Muscle layer of colon (tissue), 2 donors: ENCODE data around the gene C19orf67.
A peak's percentile ranks its signal among the peaks of the same experiment; 100 is the strongest.

Experiments
- H3K27ac ChIP-seq: one replicate; pipeline ENCODE4 v1.7.0; 2013; ENCODE audit warnings: low read depth, mild to moderate bottlenecking, low read length, moderate library complexity
- H3K27me3 ChIP-seq, 2 donors: one replicate each; pipeline ENCODE4 v1.7.0; 2013; ENCODE audit warnings: low read length in 2 of 2, mild to moderate bottlenecking in 2 of 2; ENCODE audit not compliant: insufficient read depth in 2 of 2, control insufficient read depth in 1 of 2
- H3K36me3 ChIP-seq: one replicate; pipeline ENCODE4 v1.7.0; 2013; ENCODE audit warnings: mild to moderate bottlenecking, low read length; ENCODE audit not compliant: insufficient read depth
- H3K4me1 ChIP-seq: one replicate; pipeline ENCODE4 v1.7.0; 2013; ENCODE audit warnings: mild to moderate bottlenecking, low read length; ENCODE audit not compliant: insufficient read depth
- H3K4me3 ChIP-seq, 2 donors: one replicate each; pipeline ENCODE4 v1.7.0; 2013; ENCODE audit warnings: low read length in 2 of 2, low read depth in 1 of 2, mild to moderate bottlenecking in 1 of 2, moderate library complexity in 1 of 2
- H3K9ac ChIP-seq: one replicate; pipeline ENCODE4 v1.7.0; 2013; ENCODE audit warnings: low read length
- H3K9me3 ChIP-seq: one replicate; pipeline ENCODE4 v1.7.0; 2013; ENCODE audit warnings: mild to moderate bottlenecking, low read length
- donor health status: abdominal sarcoma.
- donor health status: Adenocarcinoma of cecum.

The C19orf67 gene

DNA sequence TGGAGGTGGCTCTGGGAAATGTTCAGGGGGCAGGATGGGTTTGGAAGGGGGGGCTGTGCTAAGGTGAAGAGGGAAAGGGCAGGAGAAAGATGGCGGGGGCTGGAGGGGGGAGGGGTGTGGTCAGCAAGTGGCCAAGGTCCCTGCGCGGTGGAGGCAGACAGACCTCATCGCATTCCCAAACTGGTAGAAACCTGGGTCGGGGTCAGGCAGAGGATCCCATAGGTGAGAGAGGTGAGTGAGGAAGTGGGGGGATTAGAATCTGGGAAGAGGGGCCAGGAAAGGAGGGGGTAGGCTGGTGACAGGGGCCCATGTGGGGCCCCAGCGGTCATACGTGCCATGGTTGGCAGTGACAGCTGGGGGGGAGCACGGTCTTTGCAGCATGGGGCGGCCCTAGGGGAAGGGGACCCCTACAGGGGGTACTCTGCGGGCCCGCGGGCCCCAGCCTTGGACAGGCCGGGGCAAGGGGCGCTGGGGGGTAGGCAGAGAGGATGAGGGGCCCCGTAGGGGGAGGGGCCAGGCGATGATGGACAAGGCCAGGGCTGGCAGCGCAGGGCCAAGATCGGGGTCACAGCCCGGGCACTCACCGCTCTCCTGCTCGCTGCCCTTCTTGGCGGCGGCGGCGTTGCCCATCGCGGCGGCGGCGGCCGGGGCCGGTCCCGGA lies 31.5 kb upstream of the C19orf67 start:
- Histone ChIP-seq H3K9ac (peak overlapping the region; percentile 31), H3K27ac (peak overlapping the region; percentile 84), H3K27me3 (no peaks in the 10 kb centered on the region), H3K9me3 (no peaks in the 10 kb centered on the region), H3K36me3 (no peaks in the 10 kb centered on the region), H3K4me3 (peak overlapping the region; percentile 91 to 95), H3K4me1 (peaks cover 54% of the 10 kb centered on the region)

- no peaks in the 10 kb centered on the region for H3K36me3 ChIP-seq
- peak overlapping the region; percentile 91 to 95 for H3K4me3 ChIP-seq
- H3K4me1 ChIP-seq: peaks cover 54% of the 10 kb centered on the region
- no peaks in the 10 kb centered on the region for H3K27me3 ChIP-seq
- peak overlapping the region; percentile 31 for H3K9ac ChIP-seq
- H3K27ac ChIP-seq: peak overlapping the region; percentile 84
- no peaks in the 10 kb centered on the region for H3K9me3 ChIP-seq
These were observed 30.9 kb upstream of the C19orf67 start for GRCh38 chr19:14116525-14116917.

GRCh38 chr19:14115756-14116155 lies 30.2 kb upstream of the C19orf67 start:
- no peaks in the 10 kb centered on the region for H3K27me3 ChIP-seq
- no peaks in the 10 kb centered on the region for H3K9me3 ChIP-seq
- peaks cover 54% of the 10 kb centered on the region for H3K4me1 ChIP-seq
- H3K9ac ChIP-seq: peak overlapping the region; percentile 31
- peak overlapping the region in 1 of 2 donors; percentile 91 for H3K4me3 ChIP-seq
- H3K36me3 ChIP-seq: no peaks in the 10 kb centered on the region
- H3K27ac ChIP-seq: peak overlapping the region; percentile 54

- H3K9me3 ChIP-seq: no peaks in the 10 kb centered on the region
- H3K27ac ChIP-seq: peak overlapping the region; percentile 19
- no peak overlapping the region for H3K9ac ChIP-seq
- no peaks in the 10 kb centered on the region for H3K36me3 ChIP-seq
- peaks cover 53% of the 10 kb centered on the region for H3K4me1 ChIP-seq
- no peak overlapping the region for H3K4me3 ChIP-seq
- H3K27me3 ChIP-seq: no peaks in the 10 kb centered on the region
These were observed 29.3 kb upstream of the C19orf67 start for GRCh38 chr19:14114854-14115253.

GRCh38 chr19:14114439-14114838 lies 28.9 kb upstream of the C19orf67 start:
- H3K4me1 ChIP-seq: peaks cover 49% of the 10 kb centered on the region
- no peak overlapping the region for H3K4me3 ChIP-seq
- H3K27me3 ChIP-seq: no peaks in the 10 kb centered on the region
- no peaks in the 10 kb centered on the region for H3K9me3 ChIP-seq
- no peaks in the 10 kb centered on the region for H3K36me3 ChIP-seq
- no peak overlapping the region for H3K9ac ChIP-seq
- peak overlapping the region; percentile 19 for H3K27ac ChIP-seq

DNA sequence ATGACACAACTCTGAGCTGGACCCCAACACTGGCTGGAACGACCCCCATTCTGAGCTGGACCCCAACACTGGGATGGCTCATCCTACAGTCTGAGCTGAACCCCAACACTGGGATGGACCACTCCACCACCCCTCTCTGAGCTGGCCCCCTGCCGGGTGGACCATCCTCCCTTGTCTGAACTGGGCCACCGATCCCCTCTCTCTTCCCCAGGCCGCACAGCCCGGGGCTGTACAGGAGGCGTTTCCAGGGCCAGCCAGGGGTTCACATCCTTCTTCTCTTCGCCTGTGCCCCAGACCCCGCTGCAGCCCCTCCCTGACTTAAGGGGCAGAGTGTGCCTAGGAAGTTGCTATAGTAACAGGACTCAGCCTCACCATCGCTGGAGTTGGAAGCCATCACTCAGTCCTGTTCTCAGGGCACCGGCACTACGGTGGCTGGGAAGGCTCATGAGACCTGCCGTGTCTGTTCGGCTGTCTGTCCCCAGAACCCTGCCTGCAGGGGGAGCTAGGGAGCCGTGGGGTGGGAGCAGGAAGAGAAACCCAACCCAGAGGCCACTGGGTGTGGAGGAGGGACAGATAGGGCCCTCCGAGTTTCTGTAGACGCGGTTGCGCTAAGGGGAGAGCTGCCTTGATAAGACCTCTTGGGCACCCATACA lies 28.3 kb upstream of the C19orf67 start:
- H3K36me3 ChIP-seq: no peaks in the 10 kb centered on the region
- no peaks in the 10 kb centered on the region for H3K9me3 ChIP-seq
- H3K4me1 ChIP-seq: peaks cover 43% of the 10 kb centered on the region
- peak overlapping the region; percentile 76 for H3K27ac ChIP-seq
- H3K9ac ChIP-seq: no peak overlapping the region
- H3K27me3 ChIP-seq: no peaks in the 10 kb centered on the region
- no peak overlapping the region for H3K4me3 ChIP-seq

DNA sequence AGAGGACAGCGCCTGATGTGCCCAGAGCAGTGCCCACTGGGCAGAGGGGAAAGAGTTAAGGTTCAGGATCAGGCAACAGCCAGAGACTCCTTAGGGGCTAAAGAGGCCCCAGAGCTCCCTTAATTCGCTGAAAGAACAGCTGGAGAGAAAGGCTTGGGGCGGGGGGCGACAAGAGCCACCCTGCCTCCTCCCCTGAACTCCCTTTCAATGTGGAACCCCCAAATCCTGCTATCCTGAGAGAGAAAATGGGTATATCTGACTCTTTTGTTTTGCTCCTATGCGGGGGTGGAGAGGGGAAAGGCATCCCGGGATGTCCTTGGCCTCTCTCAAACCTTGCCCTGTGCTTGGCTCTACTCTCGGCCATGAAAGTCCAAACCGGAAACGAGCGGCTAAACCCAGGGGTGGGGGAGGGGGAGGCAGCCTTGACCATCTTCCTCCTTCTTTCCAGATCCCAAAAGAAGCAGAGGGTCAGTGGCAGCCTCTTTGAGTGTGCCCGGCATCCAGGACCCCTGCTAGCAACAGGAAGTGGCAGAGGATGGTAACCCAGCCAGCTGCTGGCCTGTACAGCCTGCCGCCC lies 27.3 kb upstream of the C19orf67 start:
- Histone ChIP-seq H3K27ac (peak overlapping the region; percentile 76), H3K4me1 (peaks cover 41% of the 10 kb centered on the region), H3K9ac (peak overlapping the region; percentile 51), H3K27me3 (no peaks in the 10 kb centered on the region), H3K4me3 (peak overlapping the region in 1 of 2 donors; percentile 47), H3K36me3 (no peaks in the 10 kb centered on the region), H3K9me3 (no peaks in the 10 kb centered on the region)

DNA sequence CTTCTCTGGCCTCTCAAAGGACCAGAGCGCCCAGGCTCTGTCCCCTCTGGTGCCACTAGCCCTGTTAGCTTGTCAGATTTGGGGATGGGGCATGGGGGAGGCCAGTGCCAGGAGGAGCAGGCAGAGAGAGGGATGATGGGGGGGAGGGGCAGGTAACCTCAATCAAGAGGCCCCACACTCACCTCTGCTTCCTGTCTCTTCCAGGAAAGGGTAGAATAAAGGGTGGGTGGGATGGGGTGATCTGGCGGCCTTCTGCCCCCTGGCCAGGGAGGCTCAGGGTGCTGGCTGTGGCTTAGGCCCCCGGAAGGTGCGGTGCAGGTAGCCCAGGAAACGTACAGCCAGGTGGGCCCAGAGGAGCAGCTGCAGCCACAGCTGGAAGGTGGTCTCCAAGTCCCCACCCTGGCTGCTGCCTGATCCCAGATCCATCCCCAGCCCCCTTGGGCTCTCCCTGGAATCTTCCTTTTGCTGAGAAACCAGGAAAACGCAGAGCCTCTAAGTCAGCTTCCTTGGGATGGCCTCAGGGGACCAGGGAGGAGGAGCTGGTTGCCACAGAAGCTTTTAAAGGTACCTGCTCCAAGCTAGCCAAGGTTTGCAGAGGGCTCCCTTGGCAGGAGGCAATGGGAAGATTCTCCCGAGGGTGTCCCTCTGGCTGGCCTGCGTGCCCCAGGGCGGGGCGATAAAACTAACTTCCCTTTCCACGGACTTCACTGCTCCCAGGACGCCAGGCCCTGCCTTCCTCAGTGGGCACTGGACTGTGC lies 26.6 kb upstream of the C19orf67 start:
- Histone ChIP-seq H3K4me1 (peaks cover 48% of the 10 kb centered on the region), H3K27ac (peak overlapping the region; percentile 76), H3K9me3 (no peaks in the 10 kb centered on the region), H3K27me3 (no peaks in the 10 kb centered on the region), H3K36me3 (no peaks in the 10 kb centered on the region), H3K9ac (peak overlapping the region; percentile 51), H3K4me3 (peak overlapping the region in 1 of 2 donors; percentile 47)

DNA sequence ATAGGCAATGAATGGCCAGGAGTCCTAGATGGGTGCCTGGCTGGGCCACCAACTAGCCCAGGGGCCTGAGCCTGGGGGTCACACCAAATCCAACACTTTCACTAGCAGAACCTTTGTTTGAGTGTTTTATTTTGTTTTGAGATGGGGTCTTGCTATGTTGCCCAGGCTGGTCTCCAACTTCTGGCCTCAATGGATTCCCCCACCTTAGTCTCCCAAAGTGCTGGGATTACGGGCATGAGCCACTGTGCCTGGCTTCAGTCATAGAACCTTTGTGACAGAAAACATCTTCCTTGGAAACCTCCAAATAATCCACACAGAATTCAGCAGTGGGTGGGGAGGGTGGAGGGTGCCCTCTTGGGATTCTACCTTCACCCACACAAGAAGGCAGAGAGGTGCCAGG lies 25.9 kb upstream of the C19orf67 start:
- H3K27me3 ChIP-seq: no peaks in the 10 kb centered on the region
- peaks cover 45% of the 10 kb centered on the region for H3K4me1 ChIP-seq
- peaks cover 3% of the 10 kb centered on the region for H3K36me3 ChIP-seq
- H3K4me3 ChIP-seq: no peak overlapping the region
- H3K9ac ChIP-seq: no peak overlapping the region
- H3K27ac ChIP-seq: no peak overlapping the region
- no peaks in the 10 kb centered on the region for H3K9me3 ChIP-seq

DNA sequence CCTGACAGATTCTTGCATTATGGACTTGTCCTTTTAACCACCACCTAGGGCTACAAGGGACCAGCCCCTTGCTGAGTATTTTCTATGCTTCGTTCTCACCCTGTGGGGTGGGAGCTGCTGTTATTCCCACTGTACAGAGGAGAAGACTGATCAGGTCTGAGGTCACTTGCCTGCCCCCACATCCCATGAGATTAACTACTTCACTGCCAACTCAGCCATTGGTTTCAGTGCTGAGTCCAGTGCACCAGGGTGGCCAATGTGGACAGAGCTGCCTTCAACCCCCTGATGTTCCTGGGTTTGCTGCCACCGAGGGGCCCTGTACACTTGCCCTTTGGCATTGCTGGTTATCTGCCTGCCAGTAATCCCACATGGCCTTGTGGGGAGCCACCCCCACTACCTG lies 25.1 kb upstream of the C19orf67 start:
- Histone ChIP-seq H3K36me3 (peaks cover 11% of the 10 kb centered on the region), H3K9me3 (no peaks in the 10 kb centered on the region), H3K27ac (no peak overlapping the region), H3K4me1 (peaks cover 37% of the 10 kb centered on the region), H3K27me3 (no peaks in the 10 kb centered on the region), H3K4me3 (no peak overlapping the region), H3K9ac (no peak overlapping the region)
